ENCODE results near the gene PNMT. TPM values are rescaled to one million over a fixed set of nuclear protein-coding genes. Genes with fewer than 3 reads are reported as not detected.

The PNMT gene
- total RNA-seq, 4 donors from 2014 or later, result 0.53 to 1.6 (median 1.1) TPM

DNA sequence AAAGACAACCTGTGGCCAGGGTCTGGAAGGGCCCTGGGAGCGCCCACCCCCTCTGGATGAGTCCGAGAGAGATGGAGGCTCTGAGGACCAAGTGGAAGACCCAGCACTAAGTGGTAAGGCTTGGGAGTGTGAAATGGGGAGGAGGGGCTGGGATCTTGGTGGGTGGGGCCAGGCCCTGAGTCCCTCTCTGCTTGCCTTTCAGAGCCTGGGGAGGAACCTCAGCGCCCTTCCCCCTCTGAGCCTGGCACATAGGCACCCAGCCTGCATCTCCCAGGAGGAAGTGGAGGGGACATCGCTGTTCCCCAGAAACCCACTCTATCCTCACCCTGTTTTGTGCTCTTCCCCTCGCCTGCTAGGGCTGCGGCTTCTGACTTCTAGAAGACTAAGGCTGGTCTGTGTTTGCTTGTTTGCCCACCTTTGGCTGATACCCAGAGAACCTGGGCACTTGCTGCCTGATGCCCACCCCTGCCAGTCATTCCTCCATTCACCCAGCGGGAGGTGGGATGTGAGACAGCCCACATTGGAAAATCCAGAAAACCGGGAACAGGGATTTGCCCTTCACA lies 32.6 kb upstream of the PNMT start:
- no peaks in the 10 kb centered on the region for H3K36me3 ChIP-seq
- 83% methylated on average over 7 of the region's 8 CpGs for WGBS
- H3K9me3 ChIP-seq, result no peaks in the 10 kb centered on the region
- no peak overlapping the region for H3K4me3 ChIP-seq
- H3K27me3 ChIP-seq, result peaks cover 14% of the 10 kb centered on the region
- no peak overlapping the region for H3K27ac ChIP-seq
- TF ChIP-seq POLR2AphosphoS5 (IDR thresholded peaks at IDR 0.05), result no peak
- no peak for TF ChIP-seq EP300 (IDR thresholded peaks at IDR 0.05)
- TF ChIP-seq, protein P1, sequence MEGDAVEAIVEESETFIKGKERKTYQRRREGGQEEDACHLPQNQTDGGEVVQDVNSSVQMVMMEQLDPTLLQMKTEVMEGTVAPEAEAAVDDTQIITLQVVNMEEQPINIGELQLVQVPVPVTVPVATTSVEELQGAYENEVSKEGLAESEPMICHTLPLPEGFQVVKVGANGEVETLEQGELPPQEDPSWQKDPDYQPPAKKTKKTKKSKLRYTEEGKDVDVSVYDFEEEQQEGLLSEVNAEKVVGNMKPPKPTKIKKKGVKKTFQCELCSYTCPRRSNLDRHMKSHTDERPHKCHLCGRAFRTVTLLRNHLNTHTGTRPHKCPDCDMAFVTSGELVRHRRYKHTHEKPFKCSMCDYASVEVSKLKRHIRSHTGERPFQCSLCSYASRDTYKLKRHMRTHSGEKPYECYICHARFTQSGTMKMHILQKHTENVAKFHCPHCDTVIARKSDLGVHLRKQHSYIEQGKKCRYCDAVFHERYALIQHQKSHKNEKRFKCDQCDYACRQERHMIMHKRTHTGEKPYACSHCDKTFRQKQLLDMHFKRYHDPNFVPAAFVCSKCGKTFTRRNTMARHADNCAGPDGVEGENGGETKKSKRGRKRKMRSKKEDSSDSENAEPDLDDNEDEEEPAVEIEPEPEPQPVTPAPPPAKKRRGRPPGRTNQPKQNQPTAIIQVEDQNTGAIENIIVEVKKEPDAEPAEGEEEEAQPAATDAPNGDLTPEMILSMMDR (IDR thresholded peaks at IDR 0.05), result no peak
- TF ChIP-seq POLR2A (IDR thresholded peaks at IDR 0.05), result no peak
- peaks cover 62% of the 10 kb centered on the region for H3K4me1 ChIP-seq
- DNase-seq (ENCODE audit: low spot score in 2 of 2), result no peak

DNA sequence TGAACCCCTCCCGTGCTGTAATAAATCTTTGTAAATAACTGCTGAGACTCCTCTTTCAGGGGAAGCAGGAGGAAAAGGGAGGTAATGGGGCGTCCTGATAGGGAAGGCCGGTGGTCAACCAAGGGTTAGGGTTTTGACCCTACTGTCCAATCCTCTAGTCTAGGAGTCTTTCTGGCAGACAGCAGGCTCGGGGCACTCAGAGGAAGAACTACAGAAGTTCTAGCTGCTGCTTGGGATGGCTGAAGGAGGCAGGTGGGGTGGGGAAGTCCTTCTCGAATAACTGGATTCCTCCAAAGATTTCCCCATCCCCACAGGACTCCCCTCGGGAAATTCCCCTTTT lies 31.7 kb upstream of the PNMT start:
- Histone ChIP-seq H3K36me3 (no peaks in the 10 kb centered on the region), H3K4me3 (peak overlapping the region; percentile 78), H3K9me3 (no peaks in the 10 kb centered on the region), H3K27ac (peak overlapping the region; percentile 90), H3K4me1 (peaks cover 68% of the 10 kb centered on the region), H3K27me3 (peaks cover 8% of the 10 kb centered on the region)
- no peak for DNase-seq (ENCODE audit: low spot score in 2 of 2)
- TF ChIP-seq, protein P1 (IDR thresholded peaks at IDR 0.05), result no peak
- no peak for TF ChIP-seq EP300 (IDR thresholded peaks at IDR 0.05)
- no peak for TF ChIP-seq POLR2A (IDR thresholded peaks at IDR 0.05)
- TF ChIP-seq POLR2AphosphoS5 (IDR thresholded peaks at IDR 0.05), result no peak
- 22% methylated on average over 6 of the region's 6 CpGs for WGBS

DNA sequence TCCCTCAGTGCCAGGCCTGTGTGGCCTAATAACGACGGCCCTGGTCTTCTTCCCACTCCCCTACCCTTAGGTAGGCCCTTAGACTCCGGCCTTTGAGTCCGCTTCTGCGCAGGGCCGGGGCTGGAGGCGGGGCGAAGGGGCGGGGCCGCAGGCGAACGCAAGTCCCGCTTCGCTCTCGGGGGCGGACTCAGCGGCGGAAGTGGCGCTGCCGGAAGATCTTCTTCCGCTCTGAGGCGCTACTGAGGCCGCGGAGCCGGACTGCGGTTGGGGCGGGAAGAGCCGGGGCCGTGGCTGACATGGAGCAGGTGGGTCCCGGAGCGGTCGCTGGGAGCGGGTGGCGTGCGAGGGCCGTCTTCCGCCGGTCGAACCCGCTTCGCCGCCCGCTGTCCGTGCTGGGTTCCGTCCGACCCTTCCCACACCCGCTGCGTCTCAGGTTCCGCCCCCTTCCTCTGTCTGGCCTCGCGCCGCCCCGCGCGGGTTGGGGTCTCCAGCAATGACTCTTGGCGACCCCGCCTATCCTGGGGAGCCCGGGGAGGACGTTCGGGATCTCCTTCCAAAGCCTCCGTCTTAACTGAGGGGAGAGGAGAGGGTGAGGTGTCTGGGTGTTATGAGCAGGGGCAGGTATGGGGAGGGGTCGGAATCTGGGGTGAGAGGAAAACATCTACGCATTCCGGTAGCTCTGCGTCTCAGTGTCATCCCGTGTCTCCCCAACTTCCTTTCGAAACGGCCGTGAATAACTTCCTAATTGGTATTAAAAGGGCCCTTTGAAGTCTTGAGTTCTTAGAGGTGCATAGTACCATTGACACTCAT lies 31.1 kb upstream of the PNMT start, which contains the start of gene STARD3:
Gene STARD3 (plus strand): TSS at position 218 of the 810 bp plus-strand sequence. CDS start 16,388 bp downstream, outside the sequence.
- Histone ChIP-seq H3K27me3 (peaks cover 2% of the 10 kb centered on the region), H3K36me3 (no peaks in the 10 kb centered on the region), H3K9me3 (no peaks in the 10 kb centered on the region), H3K27ac (peak within 1 kb of the TSS; percentile 90), H3K4me3 (peak within 1 kb of the TSS; percentile 78), H3K4me1 (peaks cover 66% of the 10 kb centered on the region)
- peak; percentile 95 to 96 for DNase-seq (ENCODE audit: low spot score in 2 of 2)
- 2% methylated on average over 4 of the region's 69 CpGs for WGBS
- TF ChIP-seq POLR2AphosphoS5 (IDR thresholded peaks at IDR 0.05) (peak in 2 of 3 donors; percentile 39 to 74), EP300 (IDR thresholded peaks at IDR 0.05) (no peak), POLR2A (IDR thresholded peaks at IDR 0.05) (peak in 1 of 2 donors; percentile 46)
- TF ChIP-seq, protein P1 (IDR thresholded peaks at IDR 0.05), result no peak

DNA sequence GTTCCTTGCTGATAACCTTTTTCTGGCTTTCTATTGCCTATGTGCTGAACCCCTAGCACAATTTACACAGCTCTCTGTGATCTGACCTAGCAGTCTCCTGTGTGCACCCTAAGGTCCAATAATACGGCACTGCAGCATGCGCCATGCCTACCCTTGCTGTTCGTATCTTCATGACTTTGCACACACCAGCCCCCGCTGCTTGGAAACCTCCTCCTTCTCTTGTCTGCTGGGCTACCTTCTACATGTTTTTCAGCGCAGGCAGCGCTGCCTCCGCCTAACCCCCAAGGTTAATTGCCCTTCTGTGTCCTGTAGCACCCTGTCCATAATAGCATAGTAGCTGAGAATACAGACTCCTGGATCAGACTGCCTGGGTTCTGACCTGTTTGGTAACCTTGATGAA lies 29.9 kb upstream of the PNMT start:
- H3K36me3 ChIP-seq, result no peaks in the 10 kb centered on the region
- WGBS, result 94% methylated on average over 7 of the region's 7 CpGs
- DNase-seq (ENCODE audit: low spot score in 2 of 2), result no peak
- H3K9me3 ChIP-seq, result no peaks in the 10 kb centered on the region
- H3K27me3 ChIP-seq, result no peaks in the 10 kb centered on the region
- H3K27ac ChIP-seq, result no peak overlapping the region
- TF ChIP-seq POLR2A (IDR thresholded peaks at IDR 0.05) (no peak), POLR2AphosphoS5 (IDR thresholded peaks at IDR 0.05) (no peak), EP300 (IDR thresholded peaks at IDR 0.05) (no peak)
- TF ChIP-seq, protein P1 (IDR thresholded peaks at IDR 0.05), result no peak
- H3K4me3 ChIP-seq, result peak overlapping the region; percentile 78
- peaks cover 68% of the 10 kb centered on the region for H3K4me1 ChIP-seq

DNA sequence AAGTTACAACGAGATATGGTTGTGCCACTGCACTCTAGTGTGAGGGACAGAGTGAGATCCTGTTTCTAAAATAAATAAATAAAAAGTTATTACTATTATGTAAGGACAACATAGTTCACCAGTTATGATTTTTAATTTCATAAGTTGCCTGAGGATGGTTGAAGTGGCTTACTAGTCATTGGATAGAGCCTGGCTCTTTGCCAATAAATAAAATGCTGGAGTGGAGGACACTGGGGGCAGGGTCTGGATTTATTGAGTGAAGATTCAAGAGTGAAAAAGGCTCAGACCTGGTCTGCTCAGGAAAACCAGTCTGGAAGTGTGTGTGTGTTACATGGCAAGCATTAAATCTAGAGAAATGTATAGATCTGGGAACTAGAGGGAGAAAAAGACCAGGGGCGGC lies 29.2 kb upstream of the PNMT start:
- DNase-seq (ENCODE audit: low spot score in 2 of 2), result no peak
- H3K4me1 ChIP-seq, result peaks cover 75% of the 10 kb centered on the region
- no peaks in the 10 kb centered on the region for H3K27me3 ChIP-seq
- TF ChIP-seq POLR2A (IDR thresholded peaks at IDR 0.05), result no peak
- no peak for TF ChIP-seq EP300 (IDR thresholded peaks at IDR 0.05)
- TF ChIP-seq, protein P1 (IDR thresholded peaks at IDR 0.05), result no peak
- no peak for TF ChIP-seq POLR2AphosphoS5 (IDR thresholded peaks at IDR 0.05)
- no peaks in the 10 kb centered on the region for H3K9me3 ChIP-seq
- no peak overlapping the region for H3K4me3 ChIP-seq
- no peak overlapping the region for H3K27ac ChIP-seq
- H3K36me3 ChIP-seq, result no peaks in the 10 kb centered on the region
- WGBS, result 74% methylated on average over 2 of the region's 2 CpGs
